GM12873 (cell line): ENCODE data around the gene ATP7A.
A peak's percentile ranks its signal among the peaks of the same experiment; 100 is the strongest.

Source experiments
- TF ChIP-seq, protein P1 (sequence below): IDR thresholded peaks from 2 replicates; pipeline ENCODE4 v1.5.1; 2012; ENCODE audit warnings: low read depth, mild to moderate bottlenecking, moderate library complexity, low read length, control low read depth; ENCODE audit not compliant: insufficient read depth; ENCODE audit errors: missing control alignments

The ATP7A gene

GRCh38 chrX:78048052-78048451, 137.6 kb downstream of the ATP7A start:
- TF ChIP-seq, protein P1, sequence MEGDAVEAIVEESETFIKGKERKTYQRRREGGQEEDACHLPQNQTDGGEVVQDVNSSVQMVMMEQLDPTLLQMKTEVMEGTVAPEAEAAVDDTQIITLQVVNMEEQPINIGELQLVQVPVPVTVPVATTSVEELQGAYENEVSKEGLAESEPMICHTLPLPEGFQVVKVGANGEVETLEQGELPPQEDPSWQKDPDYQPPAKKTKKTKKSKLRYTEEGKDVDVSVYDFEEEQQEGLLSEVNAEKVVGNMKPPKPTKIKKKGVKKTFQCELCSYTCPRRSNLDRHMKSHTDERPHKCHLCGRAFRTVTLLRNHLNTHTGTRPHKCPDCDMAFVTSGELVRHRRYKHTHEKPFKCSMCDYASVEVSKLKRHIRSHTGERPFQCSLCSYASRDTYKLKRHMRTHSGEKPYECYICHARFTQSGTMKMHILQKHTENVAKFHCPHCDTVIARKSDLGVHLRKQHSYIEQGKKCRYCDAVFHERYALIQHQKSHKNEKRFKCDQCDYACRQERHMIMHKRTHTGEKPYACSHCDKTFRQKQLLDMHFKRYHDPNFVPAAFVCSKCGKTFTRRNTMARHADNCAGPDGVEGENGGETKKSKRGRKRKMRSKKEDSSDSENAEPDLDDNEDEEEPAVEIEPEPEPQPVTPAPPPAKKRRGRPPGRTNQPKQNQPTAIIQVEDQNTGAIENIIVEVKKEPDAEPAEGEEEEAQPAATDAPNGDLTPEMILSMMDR: no peak

DNA sequence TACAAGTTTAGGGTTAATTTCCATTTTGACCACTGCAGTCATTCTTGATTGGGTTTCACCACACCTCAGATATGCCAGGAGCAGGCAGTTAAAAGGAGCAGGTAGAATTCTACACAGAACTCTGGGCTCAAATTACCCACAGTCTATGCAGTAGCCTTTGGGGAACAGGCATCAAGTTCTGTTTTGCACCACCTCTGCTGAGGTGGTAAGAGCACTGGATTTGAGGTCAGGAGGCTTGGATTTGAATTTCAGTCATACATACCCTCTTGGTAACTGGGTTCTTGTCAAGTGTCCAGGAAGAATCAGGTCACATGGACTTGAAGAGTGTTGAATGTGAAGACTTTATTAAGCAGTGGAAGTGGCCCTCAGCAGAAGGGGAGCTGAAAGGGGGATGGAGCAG, 153.2 kb downstream of the ATP7A start:
- TF ChIP-seq, protein P1: no peak

DNA sequence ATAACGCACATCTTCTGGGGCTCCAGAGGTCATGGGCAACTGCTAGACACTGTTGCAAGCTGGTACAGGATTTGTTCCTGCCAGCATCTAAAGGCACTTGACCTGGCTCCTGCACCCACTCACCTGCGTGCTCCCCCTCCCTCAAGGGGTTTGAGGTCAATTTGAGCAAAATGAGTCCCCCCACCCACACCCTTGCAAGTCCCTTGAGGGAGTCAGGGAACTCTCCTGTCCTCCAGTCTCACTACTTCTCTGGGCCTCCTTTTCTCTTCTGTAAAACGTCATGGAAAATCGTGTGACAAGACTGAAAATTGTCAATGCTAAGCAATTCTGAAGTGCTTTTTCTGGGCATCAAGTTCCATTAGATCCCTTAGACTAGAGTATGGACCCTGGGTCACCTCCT, 153.7 kb downstream of the ATP7A start:
- TF ChIP-seq, protein P1: no peak

- TF ChIP-seq, protein P1: no peak
Observed at GRCh38 chrX:78066110-78066509, 155.6 kb downstream of the ATP7A start.

DNA sequence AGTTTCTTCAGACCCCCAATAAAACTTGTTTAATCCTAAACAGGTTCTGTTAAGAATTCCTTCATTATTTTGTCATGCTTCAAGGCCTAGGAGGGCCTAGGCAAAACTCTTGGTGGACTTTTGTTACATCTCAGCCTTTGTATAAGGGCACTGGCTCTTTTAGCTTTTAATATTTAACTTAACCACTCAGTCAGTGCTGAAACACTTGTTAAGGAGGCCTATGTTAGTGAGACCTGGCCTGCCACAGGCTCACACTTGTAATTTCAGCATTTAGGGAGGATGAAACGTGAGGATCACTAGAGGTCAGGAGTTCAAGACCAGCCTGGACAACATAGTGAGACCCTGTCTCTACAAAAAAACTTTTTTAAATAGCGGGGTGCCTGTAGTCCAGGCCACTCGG, 160.8 kb downstream of the ATP7A start:
- TF ChIP-seq, protein P1: no peak

- TF ChIP-seq, protein P1: no peak
Observed at GRCh38 chrX:78074088-78074487, 163.6 kb downstream of the ATP7A start.

GRCh38 chrX:78075787-78076389, 165.4 kb downstream of the ATP7A start:
- TF ChIP-seq, protein P1: no peak

- TF ChIP-seq, protein P1: peak; percentile 51
Observed at GRCh38 chrX:78092296-78092695, 181.8 kb downstream of the ATP7A start.
